Measurements from ENCODE around the gene VRK3. TPM values are rescaled to one million over a fixed set of nuclear protein-coding genes. Genes with fewer than 3 reads are reported as not detected.

The VRK3 gene
- total and polyA plus RNA-seq, 2 donors (not counting 1 experiment from before 2014, with no cell fraction given) = 58.5 to 123 TPM

- CTCF ChIA-PET = interaction anchor here (0.6 kb wide), 1 partner anchor 759 kb away, joined by 3 read pairs; no protein-coding TSS in a partner anchor
- H3K4me1 Mint-ChIP-seq = peaks cover 2% of the 10 kb centered on the region
Observed at GRCh38 chr19:50040967-50041366, 15.8 kb upstream of the VRK3 start.

GRCh38 chr19:50039968-50040367 lies 14.8 kb upstream of the VRK3 start:
- no peak overlapping the region for H3K9ac ChIP-seq (ENCODE audit: low read length)
- H3K4me1 ChIP-seq (ENCODE audit: control insufficient read depth in 2 of 2, insufficient read depth in 2 of 2, low read length in 2 of 2) = no peaks in the 10 kb centered on the region
- CTCF ChIA-PET = no interaction called here
- H3K79me2 ChIP-seq (ENCODE audit: control insufficient read depth, insufficient read depth, low read length) = peaks cover 12% of the 10 kb centered on the region
- no peak for ATAC-seq (ENCODE audit: low read depth)
- DNase-seq = no peak
- H3K27ac ChIP-seq (ENCODE audit: low read length in 2 of 2) = no peak overlapping the region
- peaks cover 1 to 76% of the 10 kb centered on the region in 2 experiments for H3K36me3 ChIP-seq (replicated peaks in 1 of 2; ENCODE audit: control extremely low read depth in 1 of 2, control insufficient read depth in 1 of 2, extremely low read depth in 1 of 2, insufficient read depth in 2 of 2, low read length in 1 of 2)
- peaks cover 6 to 16% (median 11%) of the 10 kb centered on the region in 3 donors for H3K9me3 ChIP-seq (ENCODE audit: control extremely low read depth in 1 of 3, control insufficient read depth in 2 of 3, insufficient read depth in 1 of 3, low read length in 2 of 3)
- intact Hi-C loops (cut with micrococcal nuclease) = no loop called here
- Mint-ChIP-seq H3K9me3 (ENCODE audit: insufficient read depth) (peaks cover 19% of the 10 kb centered on the region), H3K27me3 (no peaks in the 10 kb centered on the region), H3K4me1 (peaks cover 2% of the 10 kb centered on the region), H3K4me3 (no peak overlapping the region), H3K27ac (peak overlapping the region; percentile 13)
- no peak for TF ChIP-seq EZH2 (IDR thresholded peaks at IDR 0.05; ENCODE audit: borderline replicate concordance, insufficient read depth, low read depth, low read length, poor library complexity, severe bottlenecking)
- no peak for TF ChIP-seq CTCF (IDR thresholded peaks at IDR 0.05)
- POLR2A ChIA-PET = no interaction called here
- no peak overlapping the region for H3K4me2 ChIP-seq (replicated peaks; ENCODE audit: low read depth, low read length, poor library complexity, severe bottlenecking)
- WGBS (ENCODE audit: insufficient coverage) = 100% methylated on average over 3 of the region's 3 CpGs
- peaks cover 5% of the 10 kb centered on the region for H4K20me1 ChIP-seq (ENCODE audit: control insufficient read depth, insufficient read depth, low read length, poor library complexity, severe bottlenecking)
- no peak overlapping the region for H2AFZ ChIP-seq (ENCODE audit: insufficient read depth, low read depth, low read length, poor library complexity, severe bottlenecking)
- H3K4me3 ChIP-seq (ENCODE audit: control extremely low read depth in 1 of 5, extremely low read depth in 1 of 5, insufficient read depth in 1 of 5, low read depth in 2 of 5, low read length in 4 of 5) = no peak overlapping the region
- no peaks in the 10 kb centered on the region for H3K27me3 ChIP-seq (replicated peaks in 1 of 4; ENCODE audit: control extremely low read depth in 1 of 4, control insufficient read depth in 3 of 4, insufficient read depth in 4 of 4, low read length in 3 of 4)

More at GRCh38 chr19:50040967-50041366, 15.8 kb upstream of the VRK3 start:
- no peaks in the 10 kb centered on the region for H3K27me3 ChIP-seq (replicated peaks in 1 of 4; ENCODE audit: control extremely low read depth in 1 of 4, control insufficient read depth in 3 of 4, insufficient read depth in 4 of 4, low read length in 3 of 4)
- Mint-ChIP-seq H3K27me3 (no peaks in the 10 kb centered on the region), H3K9me3 (ENCODE audit: insufficient read depth) (peaks cover 22% of the 10 kb centered on the region), H3K27ac (no peak overlapping the region), H3K4me3 (no peak overlapping the region)
- peaks cover 9% of the 10 kb centered on the region for H3K79me2 ChIP-seq (ENCODE audit: control insufficient read depth, insufficient read depth, low read length)
- intact Hi-C loops (cut with micrococcal nuclease) = no loop called here
- H3K4me2 ChIP-seq (replicated peaks; ENCODE audit: low read depth, low read length, poor library complexity, severe bottlenecking) = no peak overlapping the region
- H4K20me1 ChIP-seq (ENCODE audit: control insufficient read depth, insufficient read depth, low read length, poor library complexity, severe bottlenecking) = peaks cover 5% of the 10 kb centered on the region
- TF ChIP-seq EZH2 (IDR thresholded peaks at IDR 0.05; ENCODE audit: borderline replicate concordance, insufficient read depth, low read depth, low read length, poor library complexity, severe bottlenecking) (no peak), CTCF (IDR thresholded peaks at IDR 0.05) (no peak)
- no peaks in the 10 kb centered on the region for H3K4me1 ChIP-seq (ENCODE audit: control insufficient read depth in 2 of 2, insufficient read depth in 2 of 2, low read length in 2 of 2)
- H3K27ac ChIP-seq (ENCODE audit: low read length in 2 of 2) = no peak overlapping the region
- DNase-seq = no peak
- H2AFZ ChIP-seq (ENCODE audit: insufficient read depth, low read depth, low read length, poor library complexity, severe bottlenecking) = no peak overlapping the region
- H3K9me3 ChIP-seq (ENCODE audit: control extremely low read depth in 1 of 3, control insufficient read depth in 2 of 3, insufficient read depth in 1 of 3, low read length in 2 of 3) = peaks cover 7 to 26% (median 21%) of the 10 kb centered on the region in 3 donors
- POLR2A ChIA-PET = no interaction called here
- peaks cover 3 to 82% of the 10 kb centered on the region in 2 experiments for H3K36me3 ChIP-seq (replicated peaks in 1 of 2; ENCODE audit: control extremely low read depth in 1 of 2, control insufficient read depth in 1 of 2, extremely low read depth in 1 of 2, insufficient read depth in 2 of 2, low read length in 1 of 2)
- 100% methylated on average over 5 of the region's 6 CpGs for WGBS (ENCODE audit: insufficient coverage)
- H3K9ac ChIP-seq (ENCODE audit: low read length) = no peak overlapping the region
- ATAC-seq (ENCODE audit: low read depth) = no peak
- no peak overlapping the region for H3K4me3 ChIP-seq (ENCODE audit: control extremely low read depth in 1 of 5, extremely low read depth in 1 of 5, insufficient read depth in 1 of 5, low read depth in 2 of 5, low read length in 4 of 5)
